Stomach (tissue), 4 donors: Measurements from ENCODE around the gene YIPF1.

Experiments used
- EP300 ChIP-seq: sonication (generic); formaldehyde crosslinking; IDR thresholded peaks from one replicate; pipeline ENCODE4 v1.6.1; 2017; ENCODE audit warnings: antibody characterized with exemption
- POLR2A ChIP-seq, 4 donors: fragments of 450-650 bp; IDR thresholded peaks; one replicate each; pipeline ENCODE4 v1.6.1; 2016; ENCODE audit warnings: antibody characterized with exemption in 4 of 4, control low read depth in 2 of 4, mild to moderate bottlenecking in 1 of 4, moderate library complexity in 1 of 4
- POLR2AphosphoS5 ChIP-seq, 3 donors: sonication (generic); formaldehyde crosslinking; IDR thresholded peaks; one replicate each; pipeline ENCODE4 v1.6.1; 2016; ENCODE audit warnings: antibody characterized with exemption in 3 of 3
- TF ChIP-seq, protein P1 (sequence below), 7 experiments: fragments of 450-650 bp in 4 of 7; fragments of 200-600 bp in 3 of 7; sonication (generic) in 3 of 7; IDR thresholded peaks; one replicate each; pipeline ENCODE4 v1.5.1; 2016 to 2019; ENCODE audit warnings: antibody characterized with exemption in 7 of 7, control low read depth in 2 of 7, mild to moderate bottlenecking in 1 of 7

DNA sequence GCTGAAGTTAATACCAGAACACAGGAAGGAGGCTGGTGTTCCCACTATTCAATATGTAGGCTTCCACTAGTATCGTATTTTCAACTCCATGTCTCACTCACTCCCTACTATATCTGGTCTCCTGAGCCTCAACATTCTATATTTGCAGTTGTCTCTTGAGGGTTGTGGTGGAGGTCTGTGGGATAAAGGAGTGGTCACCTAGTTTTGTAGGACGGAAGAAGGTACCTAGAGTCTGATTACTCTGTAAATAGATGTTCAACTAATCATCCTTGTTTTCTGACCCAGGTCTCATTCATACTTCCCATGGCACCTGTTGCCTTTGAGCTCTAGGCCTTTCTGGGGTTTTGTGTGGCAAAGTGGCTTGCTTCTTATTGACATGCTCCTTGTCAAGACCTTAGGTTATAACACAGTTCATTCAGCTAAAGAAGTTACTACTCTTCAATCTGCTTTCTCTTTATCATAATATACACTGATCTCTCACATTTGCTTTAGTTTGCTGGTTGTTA is 37.8 kb upstream of the YIPF1 start:
- TF ChIP-seq, protein P1, sequence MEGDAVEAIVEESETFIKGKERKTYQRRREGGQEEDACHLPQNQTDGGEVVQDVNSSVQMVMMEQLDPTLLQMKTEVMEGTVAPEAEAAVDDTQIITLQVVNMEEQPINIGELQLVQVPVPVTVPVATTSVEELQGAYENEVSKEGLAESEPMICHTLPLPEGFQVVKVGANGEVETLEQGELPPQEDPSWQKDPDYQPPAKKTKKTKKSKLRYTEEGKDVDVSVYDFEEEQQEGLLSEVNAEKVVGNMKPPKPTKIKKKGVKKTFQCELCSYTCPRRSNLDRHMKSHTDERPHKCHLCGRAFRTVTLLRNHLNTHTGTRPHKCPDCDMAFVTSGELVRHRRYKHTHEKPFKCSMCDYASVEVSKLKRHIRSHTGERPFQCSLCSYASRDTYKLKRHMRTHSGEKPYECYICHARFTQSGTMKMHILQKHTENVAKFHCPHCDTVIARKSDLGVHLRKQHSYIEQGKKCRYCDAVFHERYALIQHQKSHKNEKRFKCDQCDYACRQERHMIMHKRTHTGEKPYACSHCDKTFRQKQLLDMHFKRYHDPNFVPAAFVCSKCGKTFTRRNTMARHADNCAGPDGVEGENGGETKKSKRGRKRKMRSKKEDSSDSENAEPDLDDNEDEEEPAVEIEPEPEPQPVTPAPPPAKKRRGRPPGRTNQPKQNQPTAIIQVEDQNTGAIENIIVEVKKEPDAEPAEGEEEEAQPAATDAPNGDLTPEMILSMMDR (IDR thresholded peaks at IDR 0.05), result no peak
- TF ChIP-seq POLR2AphosphoS5 (IDR thresholded peaks at IDR 0.05), result no peak
- no peak for TF ChIP-seq POLR2A (IDR thresholded peaks at IDR 0.05)
- TF ChIP-seq EP300, result no peak
